HG02852 (cell line): Measurements from ENCODE around the gene PLPP4.

Experiments
- ATAC-seq: cut with Tn5 transposase; IDR thresholded peaks from one replicate; pipeline ENCODE4 v1.9.1; 2021; ENCODE audit warnings: mild to moderate bottlenecking, moderate library complexity; ENCODE audit not compliant: unreplicated experiment

The PLPP4 gene

DNA sequence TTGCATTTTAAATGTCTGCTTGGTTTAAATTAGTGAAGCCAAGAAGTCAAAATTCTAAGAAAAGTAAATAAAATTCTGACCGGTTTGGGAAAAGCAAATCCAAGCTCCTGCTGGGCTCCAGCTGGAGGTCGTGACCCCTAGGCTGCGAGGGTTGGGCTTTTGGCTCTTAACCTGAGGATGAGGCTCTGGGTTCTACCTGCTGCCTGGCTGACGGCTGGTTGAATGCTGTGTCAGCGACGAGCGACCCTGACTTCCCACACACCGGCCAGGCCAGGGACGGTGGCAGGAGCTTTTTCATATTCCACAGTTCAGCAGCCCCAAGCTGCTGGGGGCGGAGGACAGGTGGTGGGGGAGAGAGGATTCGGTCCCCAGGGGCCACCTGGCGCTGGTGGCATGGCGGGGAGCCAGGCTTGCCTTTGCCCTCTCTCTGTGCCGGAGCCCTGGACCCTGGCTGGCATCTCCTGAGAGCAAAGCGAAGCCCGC lies 843 bp upstream of the PLPP4 start:
- no peak for ATAC-seq

GRCh38 chr10:120457431-120458172 lies 575 bp downstream of the PLPP4 start:
- ATAC-seq, result no peak

DNA sequence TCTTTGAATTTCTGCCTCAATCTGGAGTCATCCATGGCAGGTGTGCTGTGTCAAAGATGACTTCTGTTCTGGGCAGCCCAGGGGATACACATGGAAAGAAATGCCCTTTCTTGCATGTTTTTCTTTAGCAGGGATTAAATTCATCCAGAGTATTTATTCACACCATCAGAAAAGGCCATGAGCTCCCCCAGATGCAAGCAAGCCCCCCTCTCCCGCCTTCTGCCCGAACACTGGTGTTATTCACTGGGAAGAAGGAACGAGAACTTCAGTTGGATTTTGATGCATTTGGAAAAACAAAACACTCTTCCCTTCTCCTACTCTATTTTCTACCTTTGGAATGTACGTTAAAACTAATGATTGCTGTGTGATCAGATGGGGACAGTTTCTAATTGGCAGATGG lies 1.4 kb downstream of the PLPP4 start:
- no peak for ATAC-seq

DNA sequence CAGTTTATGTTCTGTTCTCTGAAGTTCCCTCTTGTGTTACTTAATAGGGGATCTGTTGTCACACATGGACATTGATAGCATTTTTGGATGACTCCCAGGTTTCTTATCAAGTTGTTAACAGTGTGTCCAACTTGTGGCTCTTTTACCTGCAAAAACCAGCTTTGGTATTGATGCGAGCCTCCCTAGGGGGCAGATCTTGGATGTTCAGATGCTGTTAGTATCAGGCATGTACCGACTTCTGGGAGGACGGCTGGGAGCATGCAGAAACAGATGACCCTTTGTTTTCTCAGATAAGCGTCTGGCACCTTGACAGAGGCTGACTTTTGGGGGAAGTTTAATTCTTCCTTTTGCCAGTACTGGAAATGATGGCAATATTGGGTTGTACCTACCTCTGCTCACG lies 2.2 kb downstream of the PLPP4 start:
- no peak for ATAC-seq

- ATAC-seq, result no peak
Observed at GRCh38 chr10:120460186-120460585, 3.2 kb downstream of the PLPP4 start.

DNA sequence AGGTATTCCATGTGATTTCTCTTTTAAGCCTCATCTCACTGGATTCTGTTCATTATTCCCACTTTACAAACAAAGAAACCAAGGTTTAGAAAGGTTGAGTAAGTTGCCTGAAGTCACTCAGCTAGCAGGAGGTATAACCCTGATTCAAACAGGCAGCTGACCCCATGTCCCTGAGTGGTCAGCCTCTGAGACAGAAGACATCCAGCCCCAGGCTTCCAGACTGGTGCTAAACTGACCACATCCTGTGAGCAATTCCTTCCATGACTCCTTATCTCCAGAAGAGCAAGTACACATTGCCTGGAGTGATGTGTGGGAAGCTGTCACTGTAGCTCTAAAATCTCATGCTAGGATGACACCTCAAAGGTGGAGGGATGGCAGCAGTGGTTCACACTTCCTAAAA lies 3.7 kb downstream of the PLPP4 start:
- no peak for ATAC-seq

DNA sequence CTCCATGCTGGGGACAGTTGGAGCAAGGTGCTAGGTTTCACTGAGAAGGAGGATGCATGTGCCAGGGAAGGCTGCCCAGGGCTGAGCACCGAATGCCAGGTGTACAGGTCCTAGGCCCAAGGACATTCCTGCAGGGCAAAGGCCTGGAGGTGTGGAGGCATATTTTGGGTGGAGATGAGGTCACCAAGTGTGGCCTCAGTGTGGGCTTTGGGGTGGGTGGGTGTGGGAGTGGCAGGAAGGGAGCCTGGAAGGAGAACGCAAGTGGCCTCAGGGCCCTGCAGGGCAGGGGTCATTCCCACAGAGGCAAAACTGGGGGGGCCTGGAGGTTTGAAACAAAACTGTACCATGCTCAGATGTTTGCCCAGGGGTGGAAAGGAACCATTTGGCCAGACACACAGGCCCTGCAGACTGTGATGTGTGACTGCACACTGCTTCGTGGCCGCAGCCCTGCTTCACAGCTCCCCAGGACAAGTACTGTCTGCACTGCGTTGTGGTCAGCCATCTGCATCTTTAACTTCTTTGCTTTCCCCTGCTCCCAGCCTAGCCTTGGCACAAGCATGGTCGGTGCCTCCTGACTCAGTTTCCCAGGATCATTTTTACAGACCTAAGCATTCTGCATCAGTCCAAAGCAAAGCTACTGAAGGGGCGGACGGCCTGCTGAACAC lies 5.1 kb downstream of the PLPP4 start:
- no peak for ATAC-seq

DNA sequence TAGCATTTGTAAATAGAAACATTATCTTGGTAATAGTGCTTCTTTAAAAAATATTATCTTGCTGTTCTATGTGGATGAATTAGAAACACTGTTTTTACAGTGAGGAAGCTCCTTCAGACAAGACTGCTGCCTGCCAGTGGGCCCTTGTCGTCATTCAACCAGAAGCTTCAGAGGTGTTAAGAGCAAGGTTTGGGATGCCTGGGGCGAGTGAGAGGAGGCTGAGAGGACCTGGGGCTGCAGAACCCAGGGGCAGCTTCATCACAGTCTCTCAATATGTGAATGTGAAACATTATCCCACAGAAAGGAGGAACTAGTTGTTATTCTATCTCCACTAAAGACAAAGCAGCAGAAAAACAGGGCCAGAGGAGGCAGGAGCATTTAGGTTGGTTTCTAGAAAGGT lies 8.1 kb downstream of the PLPP4 start:
- ATAC-seq, result no peak

DNA sequence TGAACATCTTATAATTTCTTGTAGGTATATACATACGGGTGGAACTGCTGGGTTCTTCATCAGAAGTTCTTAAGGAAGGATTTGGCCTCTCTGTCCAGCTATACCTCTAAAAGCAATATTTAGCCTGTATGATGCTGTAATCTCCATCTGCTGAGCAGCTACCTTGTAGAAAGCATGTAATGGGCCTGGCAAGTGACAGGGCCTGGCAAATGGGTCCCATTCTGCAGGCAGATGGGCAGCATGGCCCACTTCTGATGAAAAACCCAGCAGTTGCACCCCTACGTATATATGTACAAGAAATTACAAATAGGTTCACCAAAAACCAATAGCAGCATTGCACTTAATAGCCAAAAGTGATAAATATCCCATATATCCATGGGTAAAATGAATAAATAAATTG lies 9.0 kb downstream of the PLPP4 start:
- no peak for ATAC-seq

- ATAC-seq, result no peak
Observed at GRCh38 chr10:120473593-120473992, 16.6 kb downstream of the PLPP4 start.

- no peak for ATAC-seq
Observed at GRCh38 chr10:120474956-120475355, 17.9 kb downstream of the PLPP4 start.

DNA sequence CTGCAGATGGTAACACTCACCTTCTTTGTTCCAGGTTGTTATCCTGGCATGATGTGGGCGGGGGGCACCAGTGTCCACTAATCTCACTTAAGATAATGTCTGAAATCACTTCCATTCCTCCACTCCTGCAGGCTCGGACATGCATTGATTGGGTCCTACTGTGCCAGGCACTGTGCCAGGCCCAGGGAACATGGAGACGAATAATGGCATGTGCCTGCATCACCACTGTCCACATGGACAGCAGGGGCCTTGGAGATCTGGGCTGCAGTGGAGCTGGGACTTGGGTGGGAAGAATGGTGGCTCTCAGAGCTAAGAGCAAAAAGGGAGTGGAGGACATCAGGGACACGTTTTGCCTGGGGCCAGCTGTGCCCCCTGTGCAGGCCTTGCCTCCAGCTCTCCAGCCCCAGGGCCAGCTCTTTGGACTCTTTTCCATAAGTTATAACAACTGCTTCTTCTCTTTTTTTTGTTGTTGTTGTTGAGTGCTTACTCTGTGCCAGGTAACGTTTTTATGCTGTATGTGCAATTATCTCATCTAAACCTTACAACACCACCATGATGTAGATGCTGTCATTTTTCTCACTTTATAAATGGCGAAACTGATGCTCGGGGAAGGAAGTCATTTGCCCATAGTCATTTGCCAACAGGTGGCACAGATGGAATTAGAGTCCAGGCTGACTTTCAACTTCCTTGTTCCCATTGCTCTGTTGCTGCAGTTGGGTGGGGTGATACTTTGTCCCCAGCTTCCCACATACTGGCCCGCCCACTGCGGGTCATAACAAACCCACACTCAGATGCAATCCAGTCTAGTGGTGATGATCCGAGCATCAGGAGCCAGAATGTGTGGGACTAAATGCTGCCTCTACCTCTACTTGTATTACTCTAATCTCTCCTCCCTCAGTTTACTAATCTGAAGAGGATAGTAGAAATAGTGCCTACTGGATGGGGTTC lies 19.1 kb downstream of the PLPP4 start:
- no peak for ATAC-seq

DNA sequence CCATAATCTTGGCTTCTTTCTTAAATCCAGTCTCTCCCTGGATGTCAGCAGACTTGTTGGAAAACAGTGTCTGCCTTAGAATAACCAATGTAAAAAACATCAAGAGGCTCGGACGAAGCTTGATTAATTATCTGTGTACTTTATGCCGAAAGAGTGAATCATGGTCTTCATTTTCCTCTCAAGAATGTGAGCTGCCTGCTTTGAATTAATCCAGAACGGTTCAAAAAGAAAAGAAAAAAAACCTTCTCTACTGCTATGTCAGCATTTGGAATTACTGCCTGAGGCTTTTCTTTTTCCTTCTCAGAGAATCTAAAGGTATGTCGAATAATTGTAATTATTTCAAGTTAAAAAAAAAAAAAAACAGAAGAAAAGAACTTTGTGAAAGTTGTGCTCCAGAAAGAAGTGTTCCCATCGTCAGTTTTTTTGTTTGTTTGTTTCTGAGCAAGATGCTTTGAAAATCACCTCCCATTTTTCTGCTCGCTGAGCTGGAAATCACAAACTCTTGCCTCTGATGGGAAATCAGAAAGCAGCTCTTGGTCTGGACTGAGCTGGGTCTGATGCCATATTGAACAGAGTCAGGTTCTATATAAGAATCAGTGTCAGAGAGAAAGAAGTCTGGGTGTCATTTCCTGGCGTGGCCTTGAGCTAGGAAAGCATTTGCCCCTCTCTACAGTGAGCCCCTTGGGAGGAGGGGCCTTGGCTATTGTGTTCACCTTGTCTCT lies 20.2 kb downstream of the PLPP4 start:
- no peak for ATAC-seq

DNA sequence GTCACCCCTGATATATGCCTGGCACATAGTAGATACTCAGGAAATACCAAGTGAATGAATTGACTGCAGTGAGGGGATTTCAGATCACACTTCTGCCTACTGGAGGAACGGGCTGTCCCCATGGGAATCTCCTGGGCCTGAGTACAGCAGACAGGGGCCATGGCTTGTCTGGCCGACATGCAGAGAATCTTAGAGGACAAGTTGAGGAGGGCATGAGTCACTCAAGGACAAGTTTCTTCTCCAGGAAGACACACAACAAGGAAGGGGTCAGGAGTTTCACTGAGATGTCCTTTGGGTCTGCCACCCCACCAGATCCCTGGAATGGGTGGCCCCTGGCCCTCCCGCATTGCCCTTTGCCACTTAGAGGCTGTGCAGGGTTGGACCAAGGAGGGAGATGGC lies 20.7 kb downstream of the PLPP4 start:
- no peak for ATAC-seq

GRCh38 chr10:120478386-120478785 lies 21.4 kb downstream of the PLPP4 start:
- ATAC-seq, result no peak

DNA sequence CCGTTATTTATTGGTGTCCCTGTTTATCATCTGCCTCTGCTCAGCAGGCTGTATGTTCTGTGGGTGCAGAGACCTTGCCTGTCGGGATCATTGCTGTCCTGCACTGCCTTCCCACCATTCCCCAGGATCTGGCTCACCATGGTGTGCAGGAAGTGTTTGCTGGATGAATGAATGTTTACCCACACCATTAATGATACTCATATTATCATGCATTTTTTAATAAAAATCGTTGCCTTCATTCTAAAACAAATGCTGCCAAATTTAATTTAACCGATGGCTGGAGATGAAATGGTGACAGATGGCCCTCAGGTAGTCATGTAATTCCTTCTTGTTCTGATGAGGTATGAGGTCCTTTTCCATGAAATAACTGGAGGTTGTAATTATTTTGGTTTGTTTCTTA lies 22.5 kb downstream of the PLPP4 start:
- ATAC-seq, result no peak

- no peak for ATAC-seq
Observed at GRCh38 chr10:120480065-120480600, 23.1 kb downstream of the PLPP4 start.

GRCh38 chr10:120480848-120481247 lies 23.8 kb downstream of the PLPP4 start:
- no peak for ATAC-seq

DNA sequence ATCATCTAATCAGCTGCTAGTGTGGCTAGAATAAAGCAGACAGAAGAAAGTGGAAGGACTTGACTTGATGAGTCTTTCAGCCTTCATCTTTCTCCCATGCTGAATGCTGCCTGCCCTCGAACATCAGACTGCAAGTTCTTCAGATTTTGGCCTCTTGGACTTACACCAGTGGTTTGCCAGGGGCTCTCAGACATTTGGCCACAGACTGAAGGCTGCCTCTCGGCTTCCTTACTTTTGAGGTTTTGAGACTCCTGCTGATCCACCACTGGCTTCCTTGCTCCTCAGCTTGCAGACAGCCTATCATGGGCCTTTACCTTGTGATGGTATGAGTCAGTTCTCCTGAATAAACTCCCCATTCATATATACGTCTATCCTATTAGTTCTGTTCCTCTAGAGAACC lies 26.0 kb downstream of the PLPP4 start:
- no peak for ATAC-seq

DNA sequence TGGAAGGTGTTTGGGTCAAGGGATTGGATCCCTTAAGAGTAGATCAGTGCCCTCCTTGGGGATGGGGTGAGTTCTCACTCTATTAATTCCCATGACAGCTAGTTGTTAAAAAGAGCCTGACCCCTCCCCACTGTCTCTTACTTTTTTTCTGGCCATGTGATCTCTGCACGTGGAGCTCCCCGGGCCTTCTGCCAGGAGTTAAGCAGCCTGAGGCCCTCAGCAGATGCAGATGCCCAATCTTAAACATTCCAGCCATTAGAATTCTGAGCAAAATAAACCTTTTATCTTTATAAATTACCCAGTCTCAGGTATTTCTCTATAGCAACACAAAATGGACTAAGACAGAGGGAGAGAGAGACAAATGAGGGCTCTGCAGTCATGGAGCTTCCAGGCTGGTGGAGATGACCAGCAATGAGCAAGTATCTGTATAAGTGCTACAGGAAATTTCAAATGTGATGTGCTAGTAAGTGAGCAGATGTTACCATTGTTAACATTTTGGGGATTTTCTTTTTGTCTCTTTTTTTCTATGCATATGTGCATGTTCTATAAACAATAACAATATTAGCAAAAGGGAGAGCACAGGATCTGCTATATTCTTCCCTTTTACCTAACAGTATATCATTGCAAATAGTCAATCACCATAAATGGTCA lies 26.7 kb downstream of the PLPP4 start:
- ATAC-seq, result no peak
